Thyroid gland (tissue), 4 donors: ENCODE data around the gene NDUFA11. TPM values are rescaled to one million over a fixed set of nuclear protein-coding genes. Genes with fewer than 3 reads are reported as not detected.
"Not testable (repeated sequence)": the region's sequence is repeated elsewhere in the genome, so short reads cannot be mapped to it uniquely, and the experiment has no call there.

Experiments
- DNase-seq, 2 donors: peaks; one replicate each; pipeline ENCODE4 v3.0.0-alpha.2; 2019
- H3K27ac ChIP-seq, 3 donors: fragments of 200-600 bp; sonication (generic); 1 replicate in 2 of 3; 2 replicates in 1 of 3; pipeline ENCODE4 v1.5.1; 2016 to 2019; ENCODE audit warnings: mild to moderate bottlenecking in 1 of 3, moderate library complexity in 1 of 3
- H3K27me3 ChIP-seq: fragments of 200-600 bp; sonication (generic); one replicate; pipeline ENCODE4 v1.5.1; 2019
- H3K36me3 ChIP-seq, 2 donors: fragments of 200-600 bp; sonication (generic); one replicate each; pipeline ENCODE4 v1.5.1; 2016 to 2019
- H3K4me1 ChIP-seq, 2 donors: fragments of 200-600 bp; sonication (generic); one replicate each; pipeline ENCODE4 v1.5.1; 2017 to 2019
- H3K4me3 ChIP-seq, 3 donors: fragments of 200-600 bp; sonication (generic); replicated peaks in 1 of 3; 1 replicate in 2 of 3; 2 replicates in 1 of 3; pipeline ENCODE4 v1.5.1; 2016; ENCODE audit warnings: mild to moderate bottlenecking in 1 of 3
- H3K9me3 ChIP-seq: fragments of 200-600 bp; sonication (generic); one replicate; pipeline ENCODE4 v1.5.1; 2017
- CTCF ChIP-seq, 6 experiments: fragments of 200-600 bp in 3 of 6; fragments of 450-650 bp in 3 of 6; sonication (generic) in 3 of 6; IDR thresholded peaks; one replicate each; pipeline ENCODE4 v1.5.1; 2016 to 2019; ENCODE audit warnings: antibody characterized with exemption in 6 of 6, mild to moderate bottlenecking in 2 of 6, inconsistent platforms in 1 of 6, moderate library complexity in 1 of 6
- POLR2A ChIP-seq, 2 donors: fragments of 450-650 bp; IDR thresholded peaks; one replicate each; pipeline ENCODE4 v1.6.1; 2017; ENCODE audit warnings: antibody characterized with exemption in 2 of 2, mild to moderate bottlenecking in 2 of 2, moderate library complexity in 1 of 2
- WGBS, 2 donors: methylation state at CpG; one replicate each; pipeline ENCODE4 v1.1.5; 2017; 5-methylcytosine and 5-hydroxymethylcytosine counted together
- intact Hi-C: fragments of 100-400 bp; cut with DNase I; formaldehyde crosslinking; loops from one replicate; pipeline ENCODE4 v1.15.1; 2023
- total RNA-seq, 4 donors: library from RNA; depleted of rRNA; stranded (reverse); fragments of >200 nt; gene quantifications; one replicate each; pipeline ENCODE4 v1.2.3, GENCODE V29; 2016

The NDUFA11 gene
- total RNA-seq, 4 donors from 2014 or later: 115 to 325 (median 195) TPM

GRCh38 chr19:5891572-5891937, 12.0 kb downstream of the NDUFA11 start:
- DNase-seq: no peak
- Histone ChIP-seq H3K27ac (no peak overlapping the region), H3K36me3 (peaks cover 17 to 19% of the 10 kb centered on the region in 2 donors), H3K4me3 (no peak overlapping the region), H3K9me3 (no peaks in the 10 kb centered on the region), H3K27me3 (no peaks in the 10 kb centered on the region), H3K4me1 (peaks cover 7 to 40% of the 10 kb centered on the region in 2 donors)
- WGBS, 2 donors: 41% methylated on average over 3 to 4 of the region's 4 CpGs
- TF ChIP-seq POLR2A (IDR thresholded peaks at IDR 0.05) (no peak), CTCF (IDR thresholded peaks at IDR 0.05) (no peak)
- intact Hi-C loops: no loop called here

DNA sequence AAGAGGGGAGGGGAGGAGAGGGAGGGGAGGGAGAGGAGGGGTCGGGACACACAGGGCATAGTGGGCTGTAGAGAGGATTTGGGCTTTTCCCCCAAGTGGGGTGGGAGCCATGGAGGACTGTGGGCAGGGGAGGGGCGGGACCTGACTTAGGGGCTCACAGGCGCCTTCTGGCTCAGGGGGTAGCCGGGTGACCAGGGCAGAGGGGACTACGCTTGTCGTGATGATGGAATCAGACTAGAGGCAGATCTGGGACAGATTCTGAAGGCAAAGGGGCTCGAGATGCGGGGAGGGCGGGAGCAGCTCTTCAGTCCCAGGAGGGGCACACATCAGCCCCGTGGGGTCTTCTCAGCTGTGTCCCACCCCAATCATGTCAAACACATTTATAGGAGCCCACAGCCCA, 13.5 kb downstream of the NDUFA11 start:
- Histone ChIP-seq H3K9me3 (no peaks in the 10 kb centered on the region), H3K36me3 (peaks cover 2 to 5% of the 10 kb centered on the region in 2 donors), H3K27ac (no peak overlapping the region), H3K4me3 (no peak overlapping the region), H3K27me3 (no peaks in the 10 kb centered on the region), H3K4me1 (peaks cover 7 to 37% of the 10 kb centered on the region in 2 donors)
- TF ChIP-seq CTCF (IDR thresholded peaks at IDR 0.05): no peak
- TF ChIP-seq POLR2A (IDR thresholded peaks at IDR 0.05): no peak
- WGBS, 2 donors: 39 to 50% methylated on average over 9 to 10 of the region's 10 CpGs
- DNase-seq: no peak
- intact Hi-C loops: no loop called here

DNA sequence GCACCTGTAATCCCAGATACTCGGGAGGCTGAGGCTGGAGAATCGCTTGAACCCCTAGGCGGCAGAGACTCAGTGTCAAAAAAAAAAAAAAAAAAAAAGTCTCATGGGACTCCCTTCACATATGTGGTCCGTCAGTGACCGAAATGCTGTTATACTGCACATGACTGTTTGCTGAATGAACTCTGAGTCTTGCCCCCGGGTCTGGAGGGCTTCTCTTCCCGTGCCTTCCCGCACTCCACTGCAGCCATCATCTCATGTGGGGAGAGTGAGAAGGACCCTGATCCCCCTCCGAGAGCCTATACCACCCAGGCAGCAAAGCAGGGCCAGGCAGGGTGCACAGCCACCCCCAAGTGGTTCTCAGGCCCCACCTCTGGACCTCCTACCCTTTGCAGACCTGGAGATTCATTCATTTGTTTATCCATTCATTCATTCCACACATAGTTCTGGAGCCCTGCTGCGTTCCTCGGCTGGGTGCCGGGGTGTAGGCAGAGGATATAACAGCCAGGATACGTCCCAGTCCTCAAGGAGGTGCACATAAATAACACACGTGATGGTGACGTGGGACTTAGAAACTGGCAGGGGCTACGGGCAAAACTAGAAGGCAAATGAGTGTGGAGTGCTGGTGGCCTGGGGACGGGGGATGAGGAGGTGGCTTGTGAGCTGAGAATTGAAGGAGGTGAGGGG, 14.2 kb downstream of the NDUFA11 start:
- intact Hi-C loops: no loop called here
- Histone ChIP-seq H3K27me3 (no peaks in the 10 kb centered on the region), H3K9me3 (no peaks in the 10 kb centered on the region), H3K4me1 (peaks cover 7 to 31% of the 10 kb centered on the region in 2 donors), H3K36me3 (no peaks in the 10 kb centered on the region), H3K4me3 (no peak overlapping the region), H3K27ac (no peak overlapping the region)
- 57 to 58% methylated on average over 17 of the region's 17 CpGs for WGBS, 2 donors
- DNase-seq: no peak
- no peak for TF ChIP-seq POLR2A (IDR thresholded peaks at IDR 0.05)
- no peak for TF ChIP-seq CTCF (IDR thresholded peaks at IDR 0.05)

- H3K9me3 ChIP-seq, H3K4me3 ChIP-seq, H3K27ac ChIP-seq, H3K27me3 ChIP-seq, H3K36me3 ChIP-seq, intact Hi-C loops, DNase-seq: not testable (repeated sequence)
- peaks cover 9 to 27% of the 10 kb centered on the region in 2 donors for H3K4me1 ChIP-seq
- WGBS, 2 donors: 75 to 78% methylated on average over 11 of the region's 11 CpGs
These were observed 19.4 kb downstream of the NDUFA11 start for GRCh38 chr19:5884065-5884811.

DNA sequence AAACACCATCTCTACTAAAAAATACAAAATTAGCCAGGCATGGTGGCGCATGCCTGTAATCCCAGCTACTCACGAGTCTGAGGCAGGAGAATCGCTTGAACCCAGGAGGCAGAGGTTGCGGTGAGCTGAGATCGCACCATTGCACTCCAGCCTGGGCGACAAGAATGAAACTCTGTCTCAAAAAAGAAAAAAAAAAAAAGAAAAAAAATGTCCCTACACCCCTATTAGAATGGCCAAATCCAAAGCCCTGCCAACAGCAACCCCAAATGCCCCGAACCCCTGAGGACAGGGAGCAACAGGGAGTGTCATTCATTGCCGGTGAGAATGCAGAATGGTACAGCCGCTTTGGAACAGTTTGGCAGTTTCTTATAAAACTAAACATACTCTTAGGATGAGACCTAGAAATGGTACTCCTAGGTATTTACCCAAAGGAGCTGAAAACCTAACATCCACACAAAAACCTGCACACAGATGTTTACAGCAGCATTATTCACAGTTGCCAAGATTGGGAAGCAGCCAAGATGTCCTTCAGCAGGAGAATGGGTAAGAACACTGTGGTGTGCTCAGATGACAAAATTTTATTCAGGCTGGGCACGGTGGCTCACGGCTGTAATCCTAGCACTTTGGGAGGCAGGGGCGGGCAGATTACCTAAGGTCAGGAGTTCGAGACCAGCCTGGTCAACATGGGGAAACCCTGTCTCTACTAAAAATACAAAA, 20.3 kb downstream of the NDUFA11 start:
- H3K27ac ChIP-seq, DNase-seq, H3K9me3 ChIP-seq, H3K4me3 ChIP-seq, H3K36me3 ChIP-seq, intact Hi-C loops, H3K27me3 ChIP-seq: not testable (repeated sequence)
- 68 to 69% methylated on average over 13 of the region's 13 CpGs for WGBS, 2 donors
- peaks cover 9 to 27% of the 10 kb centered on the region in 2 donors for H3K4me1 ChIP-seq
